Lower leg skin (tissue), 3 donors: ENCODE results near the gene RAET1E.

Source experiments
- POLR2A ChIP-seq, 2 donors: fragments of 450-650 bp; IDR thresholded peaks; one replicate each; pipeline ENCODE4 v1.6.1; 2016 to 2017; ENCODE audit warnings: antibody characterized with exemption in 2 of 2, mild to moderate bottlenecking in 1 of 2, moderate library complexity in 1 of 2
- TF ChIP-seq, protein P1 (sequence below), 3 donors: fragments of 450-650 bp; IDR thresholded peaks; one replicate each; pipeline ENCODE4 v1.5.1; 2016; ENCODE audit warnings: antibody characterized with exemption in 3 of 3, mild to moderate bottlenecking in 3 of 3, moderate library complexity in 2 of 3

DNA sequence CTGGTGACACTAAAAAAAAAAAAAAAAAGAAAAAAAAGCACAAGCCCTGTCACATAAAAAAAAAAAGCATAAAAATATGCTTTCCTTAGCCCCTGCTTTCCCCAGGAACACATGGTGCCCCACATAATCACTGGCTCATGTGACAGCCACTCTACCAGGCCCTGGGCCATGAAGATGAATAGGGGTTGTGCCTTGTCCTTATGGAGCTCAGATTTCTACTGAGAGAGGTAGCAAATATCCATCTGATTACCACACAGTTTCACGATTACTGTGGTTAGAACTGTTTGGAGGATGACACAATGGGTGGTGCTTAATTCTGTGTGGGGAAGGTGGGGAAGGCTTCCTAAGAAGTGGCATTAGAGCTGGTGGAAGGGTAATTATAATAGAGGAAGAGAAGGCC is 9.3 kb downstream of the RAET1E start:
- TF ChIP-seq POLR2A (IDR thresholded peaks at IDR 0.05): no peak
- TF ChIP-seq, protein P1, sequence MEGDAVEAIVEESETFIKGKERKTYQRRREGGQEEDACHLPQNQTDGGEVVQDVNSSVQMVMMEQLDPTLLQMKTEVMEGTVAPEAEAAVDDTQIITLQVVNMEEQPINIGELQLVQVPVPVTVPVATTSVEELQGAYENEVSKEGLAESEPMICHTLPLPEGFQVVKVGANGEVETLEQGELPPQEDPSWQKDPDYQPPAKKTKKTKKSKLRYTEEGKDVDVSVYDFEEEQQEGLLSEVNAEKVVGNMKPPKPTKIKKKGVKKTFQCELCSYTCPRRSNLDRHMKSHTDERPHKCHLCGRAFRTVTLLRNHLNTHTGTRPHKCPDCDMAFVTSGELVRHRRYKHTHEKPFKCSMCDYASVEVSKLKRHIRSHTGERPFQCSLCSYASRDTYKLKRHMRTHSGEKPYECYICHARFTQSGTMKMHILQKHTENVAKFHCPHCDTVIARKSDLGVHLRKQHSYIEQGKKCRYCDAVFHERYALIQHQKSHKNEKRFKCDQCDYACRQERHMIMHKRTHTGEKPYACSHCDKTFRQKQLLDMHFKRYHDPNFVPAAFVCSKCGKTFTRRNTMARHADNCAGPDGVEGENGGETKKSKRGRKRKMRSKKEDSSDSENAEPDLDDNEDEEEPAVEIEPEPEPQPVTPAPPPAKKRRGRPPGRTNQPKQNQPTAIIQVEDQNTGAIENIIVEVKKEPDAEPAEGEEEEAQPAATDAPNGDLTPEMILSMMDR (IDR thresholded peaks at IDR 0.05): no peak
